SK-N-SH (cell line): ENCODE measurements around the gene CPM. TPM values are rescaled to one million over a fixed set of nuclear protein-coding genes. Genes with fewer than 3 reads are reported as not detected.
A peak's percentile ranks its signal among the peaks of the same experiment; 100 is the strongest.

Source experiments
- CTCF ChIA-PET: fragments of 300-600, 350-600 bp; formaldehyde crosslinking; extraction: SDS; loops from one replicate; lab custom pipeline; 2021; lab: Yijun Ruan, JAX
- POLR2A ChIA-PET: fragments of 350-600 bp; sonication (Branson Sonifier 250); formaldehyde crosslinking; extraction: SDS; loops from one replicate; lab custom pipeline; 2020; ENCODE audit warnings: antibody characterized with exemption, inconsistent platforms; lab: Yijun Ruan, JAX
- DNase-seq: peaks from one replicate; pipeline ENCODE4 v3.0.0; 2012
- H2AFZ ChIP-seq: fragments of 200-600 bp; sonication (generic); 2 replicates; pipeline ENCODE4 v1.8.1; 2016; ENCODE audit warnings: antibody characterized with exemption, mild to moderate bottlenecking, low read depth
- H3F3A ChIP-seq: fragments of 200-600 bp; sonication (generic); replicated peaks from 2 replicates; pipeline ENCODE3; 2016; ENCODE audit warnings: antibody characterized with exemption, mild to moderate bottlenecking; ENCODE audit not compliant: insufficient read depth
- H3K27ac ChIP-seq, 2 experiments: fragments of 200-500 bp in 1 of 2; fragments of 200-600 bp in 1 of 2; sonication (Bioruptor generic) in 1 of 2; sonication (generic), shearing (Covaris generic) in 1 of 2; 2 replicates each; pipeline versions ENCODE4 v1.5.1 to v1.6.1; 2014 to 2016; ENCODE audit warnings: low read depth in 2 of 2, inconsistent platforms in 1 of 2, low read length in 1 of 2, mild to moderate bottlenecking in 1 of 2, mixed read lengths in 1 of 2
- H3K27me3 ChIP-seq: fragments of 200-600 bp; sonication (generic), shearing (Covaris generic); 2 replicates; pipeline ENCODE4 v1.6.1; 2016; ENCODE audit warnings: mixed run types; ENCODE audit not compliant: insufficient read depth
- H3K36me3 ChIP-seq, 2 experiments: fragments of 200-500 bp in 1 of 2; fragments of 200-600 bp in 1 of 2; sonication (Bioruptor generic) in 1 of 2; sonication (generic) in 1 of 2; replicated peaks in 1 of 2; 2 replicates each; pipeline versions ENCODE3 to v1.5.1; 2014 to 2016; ENCODE audit warnings: low read length in 1 of 2, mild to moderate bottlenecking in 1 of 2; ENCODE audit not compliant: insufficient read depth in 2 of 2, control insufficient read depth in 1 of 2
- H3K4me1 ChIP-seq, 2 experiments: fragments of 200-500 bp in 1 of 2; fragments of 200-600 bp in 1 of 2; sonication (Bioruptor generic) in 1 of 2; sonication (generic), shearing (Covaris generic) in 1 of 2; 2 replicates each; pipeline versions ENCODE4 v1.5.1 to v1.6.1; 2014 to 2016; ENCODE audit warnings: low read depth in 1 of 2, low read length in 1 of 2, mixed run types in 1 of 2; ENCODE audit not compliant: insufficient read depth in 2 of 2, control insufficient read depth in 1 of 2
- H3K4me2 ChIP-seq: fragments of 200-600 bp; sonication (generic), shearing (Covaris generic); 2 replicates; pipeline ENCODE4 v1.6.1; 2017; ENCODE audit warnings: mixed run types
- H3K4me3 ChIP-seq, 2 experiments: fragments of 200-500 bp in 1 of 2; fragments of 200-600 bp in 1 of 2; sonication (Bioruptor generic) in 1 of 2; sonication (generic), shearing (Covaris generic) in 1 of 2; 2 replicates each; pipeline versions ENCODE4 v1.5.1 to v1.8.1; 2014 to 2016; ENCODE audit warnings: low read depth in 2 of 2, inconsistent platforms in 1 of 2, low read length in 1 of 2, mild to moderate bottlenecking in 1 of 2, mixed read lengths in 1 of 2, moderate library complexity in 1 of 2
- H3K79me2 ChIP-seq: fragments of 200-600 bp; sonication (generic); 2 replicates; pipeline ENCODE4 v1.8.1; 2017; ENCODE audit warnings: mild to moderate bottlenecking; ENCODE audit not compliant: insufficient read depth
- H3K9ac ChIP-seq: fragments of 200-600 bp; sonication (generic); 2 replicates; pipeline ENCODE4 v1.6.1; 2017; ENCODE audit warnings: mixed run types
- H3K9me2 ChIP-seq: fragments of 200-600 bp; sonication (generic); 2 replicates; pipeline ENCODE4 v1.6.1; 2017; ENCODE audit warnings: mixed run types
- H3K9me3 ChIP-seq: fragments of 200-600 bp; sonication (generic); 2 replicates; pipeline ENCODE4 v1.6.1; 2017; ENCODE audit warnings: mixed run types, mild to moderate bottlenecking, moderate library complexity
- H4K20me1 ChIP-seq: fragments of 200-600 bp; sonication (generic); 2 replicates; pipeline ENCODE4 v1.6.1; 2017; ENCODE audit warnings: mild to moderate bottlenecking, mixed run types; ENCODE audit not compliant: insufficient read depth
- CTCF ChIP-seq: fragments of 200-600 bp; sonication (generic); IDR thresholded peaks from 2 replicates; pipeline ENCODE4 v1.6.1; 2017; ENCODE audit warnings: antibody characterized with exemption, mild to moderate bottlenecking, moderate library complexity
- EZH2phosphoT487 ChIP-seq: fragments of 200-600 bp; sonication (generic); IDR thresholded peaks from 2 replicates; pipeline ENCODE4 v1.6.1; 2017; ENCODE audit warnings: low read depth, mixed run types, mild to moderate bottlenecking, antibody characterized with exemption, moderate library complexity, borderline replicate concordance
- GABPA ChIP-seq: IDR thresholded peaks from 2 replicates; pipeline ENCODE4 v1.4.0; 2012; ENCODE audit warnings: low read depth, mild to moderate bottlenecking
- GATA2 ChIP-seq: sonication (generic); formaldehyde crosslinking; IDR thresholded peaks from 2 replicates; pipeline ENCODE4 v1.5.0; 2020; ENCODE audit warnings: mild to moderate bottlenecking, missing genetic modification reagents
- JUND ChIP-seq: IDR thresholded peaks from 2 replicates; pipeline ENCODE4 v1.4.0; 2012
- MEF2A ChIP-seq: IDR thresholded peaks from 2 replicates; pipeline ENCODE4 v1.4.0; 2012; ENCODE audit warnings: low read depth, borderline replicate concordance
- MXI1 ChIP-seq: IDR thresholded peaks from 2 replicates; pipeline ENCODE4 v1.6.1; 2012; ENCODE audit warnings: mild to moderate bottlenecking, low read depth, low read length, improper control_type of control experiment
- NRF1 ChIP-seq: IDR thresholded peaks from 2 replicates; pipeline ENCODE4 v1.6.1; 2012; ENCODE audit warnings: low read depth, mild to moderate bottlenecking, low read length
- RAD21 ChIP-seq: IDR thresholded peaks from 2 replicates; pipeline ENCODE4 v1.6.1; 2012; ENCODE audit warnings: mild to moderate bottlenecking, low read length
- RCOR1 ChIP-seq: fragments of 150-350 bp; IDR thresholded peaks from 2 replicates; pipeline ENCODE4 v1.6.1; 2017; ENCODE audit warnings: antibody characterized with exemption, low read length
- REST ChIP-seq: IDR thresholded peaks from 2 replicates; pipeline ENCODE4 v1.6.1; 2012; ENCODE audit warnings: mild to moderate bottlenecking, low read depth, low read length, moderate library complexity
- RFX5 ChIP-seq: IDR thresholded peaks from 2 replicates; pipeline ENCODE4 v1.6.1; 2012; ENCODE audit warnings: mild to moderate bottlenecking, improper control_type of control experiment, low read length
- SIN3A ChIP-seq: IDR thresholded peaks from 2 replicates; pipeline ENCODE4 v1.6.1; 2012; ENCODE audit warnings: low read depth, mild to moderate bottlenecking, low read length, moderate library complexity, borderline replicate concordance
- TAF1 ChIP-seq: IDR thresholded peaks from 2 replicates; pipeline ENCODE4 v1.6.1; 2012; ENCODE audit warnings: low read depth, mild to moderate bottlenecking, low read length, moderate library complexity, borderline replicate concordance
- TCF12 ChIP-seq: IDR thresholded peaks from 2 replicates; pipeline ENCODE4 v1.4.0; 2012
- TEAD4 ChIP-seq: IDR thresholded peaks from 2 replicates; pipeline ENCODE4 v1.4.0; 2012; ENCODE audit warnings: mild to moderate bottlenecking, borderline replicate concordance; ENCODE audit not compliant: insufficient read depth
- USF2 ChIP-seq: fragments of 150-350 bp; IDR thresholded peaks from 2 replicates; pipeline ENCODE4 v1.6.1; 2017; ENCODE audit warnings: antibody characterized with exemption, low read length, low read depth, borderline replicate concordance
- YY1 ChIP-seq: IDR thresholded peaks from 2 replicates; pipeline ENCODE4 v1.4.0; 2012; ENCODE audit warnings: low read depth, mild to moderate bottlenecking
- WGBS: methylation state at CpG from one replicate; pipeline ENCODE4 v1.1.6; 2017; ENCODE audit warnings: low lambda C conversion rate; 5-methylcytosine and 5-hydroxymethylcytosine counted together
- polyA plus RNA-seq, 3 experiments: library from polyadenylated mRNA; depleted of rRNA; stranded (reverse); fragments of >200 nt; gene quantifications; 2 replicates each; pipeline ENCODE4 v1.2.3, GENCODE V29; 2012

CPM gene
- polyA plus RNA-seq, 1 of the 3 experiments (the other 2 are of a cell fraction) = 10.8 TPM

- TF ChIP-seq TCF12 = no peak
- TF ChIP-seq EZH2phosphoT487 = no peak
- no peak for TF ChIP-seq USF2
- no peak for TF ChIP-seq MEF2A
- TF ChIP-seq SIN3A = no peak
- no peak for TF ChIP-seq TAF1
- TF ChIP-seq RCOR1 = no peak
- TF ChIP-seq JUND = no peak
- TF ChIP-seq RFX5 = no peak
- no peak for TF ChIP-seq GATA2
- TF ChIP-seq, all 33 proteins: peak for 0
- peak overlapping the region in 1 of 2 experiments; percentile 5; a peak in 1 of 4 replicates for H3K27ac ChIP-seq
- H3K4me2 ChIP-seq = no peak overlapping the region
- no peak overlapping the region for H2AFZ ChIP-seq
- DNase-seq = no peak
- no peak overlapping the region for H3K4me3 ChIP-seq
- ChIA-PET POLR2A (no interaction called here), CTCF (no interaction called here)
- H3K79me2 ChIP-seq = peaks cover 67% of the 10 kb centered on the region
- no peaks in the 10 kb centered on the region for H3K9me2 ChIP-seq
- no peaks in the 10 kb centered on the region for H3K9me3 ChIP-seq
- H3K4me1 ChIP-seq = peaks cover 0 to 12% of the 10 kb centered on the region in 2 experiments; a peak in 2 of 4 replicates
- H3F3A ChIP-seq = peaks cover 80% of the 10 kb centered on the region
- H3K36me3 ChIP-seq = peaks cover 89 to 94% of the 10 kb centered on the region in 2 experiments
- H3K27me3 ChIP-seq = no peaks in the 10 kb centered on the region
- H4K20me1 ChIP-seq = peaks cover 98% of the 10 kb centered on the region
- WGBS = 95% methylated on average over 5 of the region's 5 CpGs
- H3K9ac ChIP-seq = no peak overlapping the region
These were observed 94.7 kb downstream of the CPM start for GRCh38 chr12:68838046-68838886.

GRCh38 chr12:68837215-68837614, 95.8 kb downstream of the CPM start:
- H3K9me2 ChIP-seq = no peaks in the 10 kb centered on the region
- CTCF ChIA-PET = interaction anchor here (0.6 to 1.8 kb wide), 2 partner anchors 24 to 624 kb away, joined by 4 to 5 read pairs; no protein-coding TSS in a partner anchor
- H3K27me3 ChIP-seq = no peaks in the 10 kb centered on the region
- no peak overlapping the region for H2AFZ ChIP-seq
- H3F3A ChIP-seq = peaks cover 69% of the 10 kb centered on the region
- H3K9me3 ChIP-seq = no peaks in the 10 kb centered on the region
- no peak overlapping the region for H3K4me2 ChIP-seq
- no peak for DNase-seq
- H3K36me3 ChIP-seq = peaks cover 79 to 89% of the 10 kb centered on the region in 2 experiments
- H3K79me2 ChIP-seq = peaks cover 72% of the 10 kb centered on the region
- no peak overlapping the region for H3K4me3 ChIP-seq
- H3K4me1 ChIP-seq = peaks cover 0 to 12% of the 10 kb centered on the region in 2 experiments; a peak in 2 of 4 replicates
- POLR2A ChIA-PET = no interaction called here
- 84% methylated on average over 1 of the region's 1 CpG for WGBS
- H4K20me1 ChIP-seq = peaks cover 94% of the 10 kb centered on the region
- no peak overlapping the region for H3K27ac ChIP-seq
- no peak overlapping the region for H3K9ac ChIP-seq
- TF ChIP-seq CTCF (no peak), RAD21 (no peak), MEF2A (no peak), TEAD4 (no peak), USF2 (no peak), NRF1 (no peak), GABPA (no peak), RCOR1 (no peak), REST (no peak), YY1 (no peak), MXI1 (no peak)
